NCI-H510A treated with DMSO at 0.1 percent for 48 hours (cell line): ENCODE results near the gene APRT.

ENCODE experiments used
- DNase-seq: peaks from one replicate; lab custom pipeline; 2025; lab: John Stamatoyannopoulos, UW

APRT gene

GRCh38 chr16:88787579-88788314 lies 24.0 kb downstream of the APRT start:
- DNase-seq = no peak

DNA sequence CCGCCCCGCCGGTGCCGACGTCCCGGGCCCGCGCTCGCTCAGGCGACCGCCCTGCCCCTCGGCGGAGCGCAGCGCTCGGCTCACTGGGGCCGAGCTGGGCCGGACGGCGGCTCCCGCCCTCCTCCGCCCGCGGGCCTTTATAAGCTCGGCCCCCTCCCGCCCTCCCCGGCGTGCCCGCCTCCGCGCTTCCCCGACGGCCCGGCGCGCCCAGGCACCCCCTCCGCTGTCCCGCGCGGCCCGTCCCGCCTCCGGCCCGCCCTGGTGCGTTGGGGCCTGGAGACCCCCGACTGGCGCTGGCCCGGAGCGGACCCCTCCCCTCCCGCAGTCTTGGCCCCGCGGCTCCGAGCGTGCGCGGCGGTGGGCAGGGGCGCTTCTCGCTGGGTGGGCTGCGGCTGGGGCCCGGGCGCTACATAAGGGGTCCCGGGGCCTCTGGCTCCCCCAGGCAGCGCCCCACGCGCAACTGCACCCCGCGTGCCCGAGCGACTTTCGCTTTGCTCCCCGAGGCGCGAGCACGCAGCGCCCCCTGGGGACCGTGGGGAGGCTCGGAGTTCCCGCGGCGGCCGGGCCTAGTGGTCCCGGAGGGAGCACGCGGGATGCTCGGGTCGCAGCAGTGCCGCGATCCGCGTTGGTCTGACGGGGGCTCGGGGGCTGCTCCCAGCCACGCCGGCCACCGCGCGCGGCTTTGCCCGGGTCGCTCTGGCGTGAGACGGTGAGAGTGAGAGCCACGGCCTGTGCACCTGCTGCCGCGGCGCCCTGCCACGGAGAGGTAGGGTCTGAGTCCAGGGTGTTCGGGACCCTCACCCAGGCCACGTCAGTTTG lies 26.4 kb downstream of the APRT start, which contains the start of gene PIEZO1:
TSS of gene PIEZO1 (minus strand) at position 115 of the 819 bp plus-strand sequence. CDS start 256 bp downstream, outside the sequence.
- no peak for DNase-seq

- DNase-seq = no peak
These were observed 26.9 kb downstream of the APRT start for GRCh38 chr16:88784856-88785105.

GRCh38 chr16:88784074-88784855 lies 27.5 kb downstream of the APRT start:
- DNase-seq = no peak

DNA sequence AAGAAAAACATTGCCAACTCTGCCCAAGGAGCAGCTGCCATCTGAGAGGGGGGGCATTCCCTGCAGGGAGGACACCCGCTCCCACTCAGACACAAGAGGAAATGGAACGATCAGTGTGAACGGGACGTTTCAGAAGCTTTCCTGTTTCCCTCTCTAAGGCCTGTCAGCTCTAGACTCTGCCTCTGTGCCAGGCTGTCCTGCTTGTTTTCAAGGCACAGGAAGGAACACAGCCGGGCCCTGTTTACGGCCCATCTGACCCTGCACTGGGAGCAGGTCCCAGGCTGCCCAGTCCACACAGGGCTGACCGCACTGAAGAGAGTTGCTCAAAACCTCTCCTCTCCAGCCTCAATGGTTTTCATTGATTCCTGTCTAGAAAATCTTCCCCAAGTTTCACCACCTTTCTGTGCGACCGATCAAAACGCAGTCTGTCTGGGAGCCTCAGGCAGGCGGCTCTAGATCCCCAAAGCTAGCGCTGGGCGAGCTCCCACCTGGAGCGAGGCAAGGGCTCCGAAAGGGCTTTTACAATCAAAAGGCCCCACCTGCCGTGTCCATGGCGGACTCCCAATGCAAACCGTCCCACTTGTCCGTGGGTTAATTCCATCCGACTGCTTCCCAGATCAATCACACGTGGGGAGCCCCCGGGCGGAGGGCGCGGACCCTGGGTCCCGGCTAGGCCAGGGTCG lies 28.2 kb downstream of the APRT start:
- no peak for DNase-seq

DNA sequence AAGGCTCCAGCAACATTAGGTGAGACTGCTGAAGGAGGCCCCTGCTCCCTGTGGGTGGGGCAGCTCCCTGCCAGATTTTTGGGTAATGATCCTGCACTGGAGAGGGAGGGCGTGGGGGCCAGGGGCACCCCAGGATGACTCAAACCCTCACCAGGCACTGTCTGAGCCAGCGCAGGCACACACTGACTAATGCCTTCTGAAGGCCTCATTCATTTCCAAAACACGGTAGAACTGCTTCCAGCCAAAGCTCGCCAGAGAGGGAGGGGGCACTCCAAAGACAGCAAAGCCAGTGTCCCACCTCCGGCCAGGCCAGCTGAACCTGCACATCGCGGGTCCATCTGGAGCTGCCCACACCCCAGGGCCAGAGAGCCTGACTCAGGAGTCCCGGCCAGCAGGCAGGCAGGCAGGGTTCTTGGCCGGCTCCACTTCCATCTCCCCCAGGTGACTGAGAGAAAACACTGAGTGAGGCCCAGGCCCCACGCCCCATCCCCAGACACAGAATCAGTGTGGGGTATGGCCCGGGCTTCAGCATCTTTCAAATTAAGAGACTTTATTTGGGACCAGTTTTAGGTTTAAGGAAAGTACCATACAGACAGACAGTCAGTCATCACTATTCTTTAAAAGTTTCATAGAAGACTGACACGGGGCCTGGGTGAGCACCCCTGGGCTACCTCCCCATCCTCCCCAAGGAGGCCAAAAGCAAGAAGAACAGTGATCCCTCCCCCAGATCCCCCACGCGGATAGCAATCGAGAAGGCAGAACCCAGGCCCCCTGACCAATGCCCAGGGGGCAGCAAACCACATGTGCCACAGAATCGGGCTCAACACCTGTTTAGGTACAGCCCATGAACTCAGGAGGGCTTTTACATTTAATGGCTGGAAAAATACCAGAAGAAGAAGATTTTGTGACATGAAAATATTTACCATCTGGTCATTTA lies 29.0 kb downstream of the APRT start:
- no peak for DNase-seq

- no peak for DNase-seq
These were observed 30.3 kb downstream of the APRT start for GRCh38 chr16:88781140-88782077.

GRCh38 chr16:88780142-88781062 lies 31.3 kb downstream of the APRT start:
- DNase-seq = no peak

DNA sequence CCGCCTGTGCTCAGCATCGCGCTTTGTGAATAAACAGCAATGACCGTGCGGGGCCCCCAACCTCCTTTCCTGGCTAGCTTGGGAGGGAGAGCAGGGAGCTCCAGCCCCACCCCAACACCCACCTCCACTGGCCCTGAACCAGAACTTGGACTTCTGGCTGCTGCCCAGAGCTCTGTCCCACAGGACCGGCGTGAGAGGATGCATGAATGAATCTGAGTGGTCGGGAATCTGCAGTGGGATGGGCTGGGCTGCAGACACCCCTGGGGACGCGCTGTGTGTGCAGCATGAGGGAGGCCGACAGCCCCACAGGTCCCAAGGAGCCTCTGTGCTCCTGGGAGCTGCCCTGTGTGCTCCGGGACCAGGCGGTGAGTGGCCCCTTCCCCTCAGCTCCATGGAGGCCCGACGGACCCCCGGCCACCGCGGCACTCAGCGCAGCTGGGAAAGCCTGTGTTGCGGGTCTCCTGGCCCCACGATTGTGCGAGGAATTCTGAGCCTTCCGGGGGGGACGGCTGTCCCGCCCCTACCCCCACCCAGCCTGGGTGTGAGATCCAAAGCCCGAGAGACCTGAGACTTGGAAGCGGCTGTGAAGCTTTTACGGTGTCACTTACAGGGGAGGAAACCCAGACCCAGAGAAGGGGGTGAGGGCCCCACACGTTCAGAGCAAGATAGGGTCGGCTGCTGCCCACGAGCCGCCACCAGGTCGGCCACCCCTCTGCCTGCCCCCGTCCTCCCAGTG lies 32.2 kb downstream of the APRT start:
- DNase-seq = no peak

DNA sequence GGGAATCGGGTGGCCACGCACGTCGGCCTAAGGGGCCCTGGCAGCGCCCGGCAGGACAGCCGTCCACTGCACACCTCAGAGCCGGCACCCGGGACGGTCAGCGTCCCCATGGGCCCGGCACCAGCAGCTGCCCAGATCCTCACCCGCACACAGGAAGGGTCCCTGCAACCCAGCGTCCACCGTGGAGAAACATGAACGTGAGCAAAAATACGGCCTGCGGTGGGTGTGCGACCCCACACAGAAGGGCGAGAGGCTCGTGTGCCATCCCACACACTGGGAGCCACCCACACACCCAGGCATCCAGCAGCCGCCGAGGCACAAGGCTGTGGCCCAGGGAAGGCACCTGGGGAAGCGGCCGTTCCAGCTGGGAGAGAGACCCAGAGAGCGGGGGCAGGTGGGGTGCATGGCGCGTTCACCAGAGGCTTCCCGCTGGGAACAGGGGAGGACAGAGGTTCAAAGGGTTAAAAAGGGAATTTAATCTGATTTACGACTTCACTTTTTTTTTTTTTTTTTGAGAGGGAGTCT lies 33.1 kb downstream of the APRT start:
- no peak for DNase-seq

- DNase-seq = no peak
These were observed 33.5 kb downstream of the APRT start for GRCh38 chr16:88778271-88778525.

- DNase-seq = no peak
These were observed 34.1 kb downstream of the APRT start for GRCh38 chr16:88777471-88778270.

GRCh38 chr16:88775825-88776224 lies 35.9 kb downstream of the APRT start:
- DNase-seq = no peak

DNA sequence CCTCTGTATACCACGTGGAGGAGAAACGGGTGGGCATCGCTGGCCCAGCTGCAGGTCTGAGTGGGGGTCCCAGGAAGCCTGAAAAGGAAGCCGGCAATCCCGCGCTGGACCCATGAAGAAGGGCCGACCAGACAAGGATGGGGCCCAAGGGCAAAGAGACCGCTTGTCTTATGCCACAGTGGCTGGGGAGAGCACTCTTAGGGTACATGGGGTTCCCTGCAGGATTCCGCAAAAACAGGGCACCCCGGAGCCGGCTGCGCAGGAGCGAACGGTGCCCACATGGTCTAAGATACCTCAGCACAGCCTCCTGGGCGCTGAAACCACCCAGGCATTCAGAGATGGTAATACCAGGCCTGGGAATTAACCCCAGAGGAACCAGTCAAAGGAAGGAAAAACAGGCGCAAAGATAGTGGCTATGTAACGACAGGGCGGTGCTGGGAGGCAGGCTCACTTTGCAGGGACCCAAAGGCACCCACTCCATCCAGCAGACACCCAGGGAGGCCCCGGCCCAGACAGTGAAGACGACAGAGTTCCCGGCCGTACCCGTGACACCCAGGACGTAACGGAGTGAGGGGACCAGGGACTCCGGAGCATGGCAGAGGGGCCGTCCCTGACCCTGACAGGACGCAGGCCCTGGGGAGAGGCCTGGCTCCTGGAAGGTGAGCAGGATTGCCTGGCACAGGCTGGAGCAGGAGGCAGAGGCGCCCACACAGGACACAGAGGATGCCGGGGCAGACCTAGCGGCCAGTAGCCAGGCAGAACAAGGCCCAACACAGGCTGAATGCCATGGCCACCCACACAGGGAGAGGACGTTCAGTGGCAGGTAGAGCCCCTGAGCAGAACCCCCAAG lies 37.0 kb downstream of the APRT start:
- DNase-seq = no peak

DNA sequence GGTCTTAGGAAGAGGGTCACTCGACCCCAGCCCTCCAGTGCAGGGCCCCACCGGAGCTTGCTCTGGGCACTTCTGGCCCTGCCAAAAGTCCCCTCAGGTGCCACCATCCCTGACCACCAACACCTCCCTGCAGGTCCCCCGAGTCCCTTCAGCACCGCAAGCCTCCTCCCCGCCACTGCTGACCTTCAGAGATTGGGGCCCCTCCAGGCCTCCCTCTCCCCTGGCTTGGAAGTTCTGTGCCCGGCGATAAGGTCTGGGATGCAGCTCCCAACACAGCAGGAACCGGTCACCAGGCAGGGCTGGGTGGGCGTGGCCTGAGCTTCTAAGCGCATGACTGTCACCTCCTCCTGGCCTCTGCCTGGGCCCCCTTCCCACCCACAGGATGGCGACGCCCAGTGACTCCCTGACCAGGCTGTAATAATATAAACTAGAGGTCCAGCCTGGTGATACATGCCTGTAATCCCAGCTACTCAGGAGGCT lies 37.9 kb downstream of the APRT start:
- no peak for DNase-seq
